HG03575 (cell line): Measurements from ENCODE around the gene ADD1.

Experiments
- ATAC-seq: cut with Tn5 transposase; IDR thresholded peaks from one replicate; pipeline ENCODE4 v1.9.1; 2021; ENCODE audit not compliant: unreplicated experiment, insufficient number of reproducible peaks, low FRiP score; ENCODE audit errors: extremely low read depth

The ADD1 gene

DNA sequence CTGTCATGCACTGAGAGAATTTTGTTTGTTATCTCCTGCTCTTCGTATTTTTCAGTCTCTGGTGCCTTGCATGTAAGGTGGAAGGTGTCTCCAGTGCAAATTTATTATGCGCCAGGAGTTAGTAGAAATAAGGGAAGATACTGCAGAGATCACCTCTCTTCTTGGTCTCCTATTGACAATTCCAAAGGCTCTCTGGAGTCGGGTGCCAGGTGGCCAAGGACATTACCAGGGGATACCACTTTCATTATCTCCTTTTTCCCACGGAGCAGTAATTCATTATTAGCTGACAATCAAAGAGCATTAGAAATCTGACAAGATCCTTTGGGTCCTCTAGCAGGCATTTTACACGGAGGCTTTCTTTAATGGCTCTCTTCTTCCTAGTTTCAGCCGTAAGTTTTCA lies 26.0 kb downstream of the ADD1 start:
- ATAC-seq, result no peak

DNA sequence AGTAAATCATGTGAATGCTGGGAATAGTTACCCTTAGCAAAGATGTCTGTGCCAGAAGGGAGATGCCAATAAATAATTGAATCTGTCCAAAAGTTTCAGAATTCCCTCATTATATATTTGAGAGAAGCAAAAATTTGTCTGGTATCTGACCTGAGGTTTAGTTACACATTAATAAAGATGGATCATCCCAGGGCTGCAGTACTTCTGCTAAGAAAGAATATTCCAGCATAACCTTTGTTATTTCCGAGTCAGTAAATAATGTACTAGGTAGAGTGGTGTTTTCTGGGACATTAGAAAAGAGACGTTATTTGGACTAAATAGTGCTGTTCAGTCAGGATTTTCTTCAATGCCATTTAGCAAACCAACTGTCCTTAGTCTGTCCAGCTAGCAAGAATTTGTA lies 26.4 kb downstream of the ADD1 start:
- no peak for ATAC-seq

DNA sequence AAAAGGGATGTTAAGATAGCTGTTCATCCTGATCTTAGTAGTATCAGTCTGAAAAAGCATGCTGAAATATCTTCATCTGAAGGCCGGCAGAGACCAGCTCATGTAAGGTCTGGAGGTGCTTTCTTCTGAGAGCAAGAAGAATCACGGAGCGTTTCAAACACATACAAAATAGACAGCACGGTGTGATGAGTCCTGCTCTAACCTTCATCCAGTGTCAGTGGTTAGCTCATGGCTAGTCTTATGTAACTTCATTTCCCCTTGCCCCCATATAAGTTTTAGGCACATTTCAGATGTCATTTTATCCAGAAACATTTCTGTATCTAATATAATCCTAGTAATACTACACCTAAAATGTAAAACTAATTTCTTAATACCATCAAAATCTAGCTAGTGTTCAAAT lies 27.8 kb downstream of the ADD1 start:
- ATAC-seq, result no peak

DNA sequence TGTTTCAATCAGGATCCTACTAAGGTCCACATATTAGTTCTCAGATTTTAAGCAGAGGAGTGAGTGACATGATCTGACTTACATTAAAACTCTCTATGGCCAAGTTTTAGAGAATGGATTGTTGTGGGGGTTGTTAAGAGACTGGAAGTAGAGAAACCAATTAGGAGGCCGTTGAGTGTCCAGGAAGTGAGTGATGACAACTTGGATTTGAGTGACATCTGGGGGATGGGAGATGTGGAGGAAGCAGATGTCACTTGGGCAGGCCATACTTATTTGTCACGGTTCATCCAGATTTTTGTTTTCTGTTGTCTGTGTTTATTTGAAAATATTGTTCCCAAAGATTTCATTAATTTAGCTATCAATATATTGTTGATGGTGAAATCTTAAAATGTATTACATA lies 28.3 kb downstream of the ADD1 start:
- no peak for ATAC-seq

DNA sequence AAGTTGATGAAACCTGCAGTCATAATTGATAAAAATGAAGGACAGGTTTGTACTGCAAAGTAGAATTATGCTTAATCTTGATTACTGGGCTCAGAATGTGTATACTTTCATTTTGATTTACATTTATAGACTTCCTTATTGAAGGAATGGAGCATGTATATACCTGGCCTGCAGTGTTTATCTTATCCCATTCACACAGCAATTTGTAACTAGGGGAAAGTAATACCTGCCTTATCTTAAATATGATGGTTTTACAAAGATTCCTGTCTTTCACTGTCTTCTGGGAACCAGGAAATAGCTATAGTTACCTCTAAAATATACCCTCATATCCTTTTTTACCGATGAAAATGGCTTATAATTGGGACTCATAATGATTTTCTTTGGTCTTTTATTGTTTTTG lies 29.7 kb downstream of the ADD1 start:
- ATAC-seq, result no peak

DNA sequence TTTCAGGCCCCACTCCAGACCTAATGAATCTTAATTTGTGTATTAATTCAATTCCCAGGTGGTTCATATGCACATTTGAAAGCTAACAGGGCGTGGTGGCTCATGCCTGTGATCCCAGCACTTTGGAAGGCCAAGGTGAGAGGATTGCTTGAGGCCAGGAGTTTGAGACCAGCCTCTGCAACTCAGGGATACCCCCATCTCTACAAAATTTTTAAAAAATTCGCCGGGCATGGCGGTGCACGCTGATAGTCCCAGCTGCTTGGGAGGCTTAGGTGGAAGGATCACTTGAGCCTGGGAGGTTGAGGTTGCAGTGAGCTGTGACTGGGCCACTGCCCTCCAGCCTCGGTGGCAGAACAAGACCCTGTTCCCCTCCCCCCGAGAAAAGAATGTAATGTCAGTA lies 31.2 kb downstream of the ADD1 start:
- ATAC-seq, result no peak

DNA sequence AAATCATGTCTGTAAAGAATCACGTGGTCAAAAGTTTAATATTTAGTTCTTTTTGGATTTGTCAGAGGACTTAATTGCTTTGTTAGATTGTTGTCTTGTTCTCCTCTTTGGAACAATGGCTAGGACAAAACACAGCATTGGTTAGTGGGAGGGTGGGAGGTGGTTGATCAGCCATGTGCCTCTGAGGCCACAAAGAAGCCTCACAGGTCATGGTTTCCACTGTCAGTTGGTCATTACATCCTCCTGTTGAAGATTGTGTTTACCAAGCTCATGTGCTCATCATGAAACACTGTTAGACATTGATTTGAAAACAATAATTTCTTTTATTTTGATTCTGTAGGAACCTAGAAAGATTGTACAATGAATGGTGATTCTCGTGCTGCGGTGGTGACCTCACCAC lies 31.9 kb downstream of the ADD1 start:
- ATAC-seq, result no peak

DNA sequence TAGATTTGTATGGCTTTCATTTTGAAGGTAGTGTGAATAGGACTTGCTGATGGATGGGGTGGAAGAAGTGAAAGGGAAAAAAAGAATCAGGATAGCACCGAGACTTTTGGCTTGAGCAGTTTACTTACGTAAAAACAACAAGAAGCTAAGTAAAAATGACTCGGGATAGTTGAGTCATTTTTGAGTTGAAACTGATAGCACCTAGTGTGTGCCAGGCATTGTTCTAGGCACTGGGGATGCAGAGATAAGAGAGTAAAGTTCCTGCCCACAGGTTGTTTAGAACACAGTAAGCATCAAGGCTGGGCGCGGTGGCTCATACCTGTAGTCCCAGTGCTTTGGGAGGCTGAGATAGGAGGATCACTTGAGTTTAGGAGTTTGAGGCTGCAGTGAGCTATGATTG lies 34.7 kb downstream of the ADD1 start:
- no peak for ATAC-seq

DNA sequence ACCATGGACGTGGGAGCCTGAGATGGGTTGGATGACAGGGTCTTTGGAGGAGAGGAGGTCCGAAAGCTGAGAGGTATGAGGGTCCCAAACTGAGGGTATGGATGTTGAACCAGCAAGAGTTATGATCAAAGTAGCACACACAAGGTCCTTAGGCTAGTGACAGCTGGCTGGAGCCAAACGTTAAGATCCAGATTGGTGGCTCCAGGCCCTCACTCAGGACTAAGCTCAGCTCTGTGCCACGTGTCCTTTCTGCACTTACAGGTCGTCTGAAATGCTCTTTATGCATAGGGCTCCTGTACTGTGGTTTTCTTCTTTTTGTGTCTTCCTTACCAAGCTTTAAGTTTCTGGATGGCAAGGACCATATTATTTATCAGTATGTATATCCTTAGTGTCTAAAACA lies 35.4 kb downstream of the ADD1 start:
- ATAC-seq, result no peak

DNA sequence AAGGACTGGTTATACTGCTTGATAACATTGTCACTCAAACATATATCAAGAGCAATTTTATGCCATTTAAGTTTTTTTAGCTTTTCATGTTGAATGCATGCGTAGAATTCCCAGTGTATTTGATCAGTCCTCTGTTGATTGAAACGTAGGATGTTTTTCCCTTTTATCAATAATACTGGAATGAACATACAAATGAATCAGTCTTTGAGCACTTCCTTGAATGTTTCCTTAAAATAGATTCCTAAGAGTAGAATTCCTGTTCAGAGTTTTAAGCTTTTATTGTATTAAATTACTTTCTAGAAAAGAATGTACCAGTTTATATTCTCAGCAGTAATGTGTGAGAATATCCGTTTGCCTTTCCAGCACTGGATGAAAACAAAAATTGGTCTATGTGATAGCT lies 37.8 kb downstream of the ADD1 start:
- no peak for ATAC-seq

DNA sequence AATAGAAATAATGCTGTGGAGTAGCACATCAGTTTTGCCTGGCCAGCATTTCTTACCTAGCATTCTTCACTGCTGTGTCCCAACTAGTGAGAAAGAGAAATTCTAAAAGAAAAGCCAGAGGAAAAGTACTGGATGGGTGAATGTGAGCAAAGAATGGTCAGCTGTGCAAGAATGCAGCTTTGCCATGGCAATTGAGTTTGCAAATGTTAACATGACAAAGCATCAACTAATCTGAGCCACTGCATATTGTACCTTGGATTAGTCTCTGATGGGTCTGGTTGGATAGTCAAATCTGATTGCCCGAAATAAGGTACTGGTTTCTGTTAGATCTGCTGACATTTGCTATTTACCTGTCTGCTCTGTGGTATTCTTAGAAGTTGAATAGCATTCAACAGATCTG lies 38.7 kb downstream of the ADD1 start:
- no peak for ATAC-seq

DNA sequence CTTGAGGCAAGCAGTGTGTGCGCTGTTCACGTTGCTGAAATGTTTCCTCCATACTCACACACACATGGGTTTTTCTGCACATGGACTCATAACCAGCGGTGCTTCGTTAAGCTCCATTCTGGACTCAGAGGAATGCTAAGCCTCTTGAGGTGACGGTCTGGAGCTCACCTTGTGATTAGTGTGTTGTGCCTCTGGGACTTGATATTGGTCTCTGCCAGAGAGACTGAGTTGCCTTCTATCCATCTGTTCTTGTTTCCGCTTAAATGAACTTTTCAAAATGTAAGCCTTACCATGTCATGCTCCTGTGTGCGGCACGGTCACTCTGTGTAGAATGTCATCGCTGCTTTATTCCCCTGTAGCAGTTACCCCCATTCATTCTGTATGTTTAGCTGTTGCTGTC lies 42.5 kb downstream of the ADD1 start:
- no peak for ATAC-seq

DNA sequence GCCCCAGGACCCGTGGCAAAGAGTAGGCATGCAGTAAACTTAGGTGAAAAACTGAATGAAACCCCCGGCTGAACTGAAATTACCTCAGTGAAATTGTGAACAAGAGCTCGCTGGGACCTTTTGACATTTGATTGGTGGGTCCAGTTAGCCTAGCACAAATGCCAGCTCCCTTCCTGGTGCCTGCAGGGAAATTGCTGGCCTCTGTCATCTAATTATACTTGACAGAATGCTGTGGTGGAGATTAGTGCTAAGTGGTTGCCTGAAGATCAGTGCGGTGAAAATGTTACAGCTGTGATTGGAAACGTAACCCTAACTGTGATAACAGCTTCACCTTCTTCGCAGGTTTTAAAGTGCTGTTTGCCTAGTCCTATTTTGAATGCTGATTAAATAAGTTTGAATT lies 43.0 kb downstream of the ADD1 start:
- no peak for ATAC-seq

DNA sequence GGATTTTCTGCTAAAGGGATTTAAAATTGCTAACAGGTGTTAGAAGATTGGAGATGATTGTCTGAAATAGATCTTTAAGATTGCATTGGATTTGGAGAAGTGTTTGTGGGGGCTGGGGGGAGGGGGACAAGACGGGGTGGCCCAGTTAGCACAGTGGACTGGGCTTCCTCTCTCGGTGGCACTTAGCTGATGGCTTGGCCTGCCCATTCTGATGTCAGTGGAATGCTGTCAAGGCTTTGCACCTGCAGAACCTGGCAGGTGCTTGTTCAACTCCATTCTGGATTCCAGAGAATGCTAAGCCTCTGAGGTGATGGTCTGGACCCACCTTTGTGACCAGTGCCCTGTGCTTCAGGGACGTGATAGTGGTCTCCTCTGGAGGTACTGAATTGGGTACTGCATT lies 43.7 kb downstream of the ADD1 start:
- ATAC-seq, result no peak

DNA sequence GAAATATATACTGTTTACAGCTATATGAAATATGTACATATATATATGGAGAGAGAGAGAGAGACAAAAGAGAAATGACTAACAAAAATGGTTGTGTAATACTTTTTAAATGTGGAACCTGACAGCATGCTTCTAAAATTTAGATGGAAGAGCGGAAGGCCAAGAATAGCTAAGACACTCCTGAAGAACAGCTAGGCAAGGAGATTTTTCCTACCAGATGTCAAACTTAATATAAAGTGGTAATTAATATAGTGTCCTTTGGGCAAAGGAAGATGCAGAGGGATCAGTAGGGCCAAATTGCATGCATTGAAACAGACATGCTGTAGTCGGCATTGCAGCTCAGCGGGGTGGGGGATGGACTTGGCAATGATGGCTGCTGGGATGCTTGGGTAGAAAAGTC lies 45.2 kb downstream of the ADD1 start:
- ATAC-seq, result no peak

DNA sequence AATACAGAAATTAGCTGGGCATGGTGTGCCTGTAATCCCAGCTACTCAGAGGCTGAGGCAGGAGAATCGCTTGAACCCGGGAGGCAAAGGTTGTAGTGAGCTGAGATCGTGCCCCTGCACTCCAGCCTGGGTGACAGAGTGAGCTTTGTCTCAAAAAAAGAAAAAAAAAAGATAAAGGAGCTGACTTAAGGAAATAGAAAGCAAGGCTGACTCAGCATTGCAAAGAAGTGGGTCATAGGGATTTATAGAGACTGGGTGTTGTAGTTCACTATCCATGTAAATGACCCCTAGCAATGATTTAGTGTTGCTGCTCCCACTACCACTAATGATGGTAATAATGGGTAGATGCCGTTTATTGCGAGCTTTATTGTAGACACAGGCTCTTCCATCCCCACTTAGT lies 47.6 kb downstream of the ADD1 start:
- no peak for ATAC-seq

DNA sequence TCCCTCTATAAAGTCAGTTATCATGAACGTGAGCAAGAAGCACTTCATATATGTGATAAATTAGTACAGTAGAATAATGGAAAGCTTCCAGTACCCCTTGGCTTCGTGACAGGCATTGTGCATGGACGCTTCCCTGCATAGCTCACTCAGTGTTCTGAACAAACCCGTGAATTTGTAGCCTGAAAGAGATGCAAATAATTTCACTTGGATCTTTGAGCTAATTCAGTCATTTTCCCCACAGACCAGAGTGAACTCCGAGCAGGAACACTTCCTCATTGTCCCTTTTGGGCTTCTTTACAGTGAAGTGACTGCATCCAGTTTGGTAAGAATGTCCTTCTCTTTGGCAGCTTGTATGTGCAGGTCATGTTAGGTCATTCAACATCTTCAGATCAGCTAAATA lies 50.1 kb downstream of the ADD1 start:
- ATAC-seq, result no peak

DNA sequence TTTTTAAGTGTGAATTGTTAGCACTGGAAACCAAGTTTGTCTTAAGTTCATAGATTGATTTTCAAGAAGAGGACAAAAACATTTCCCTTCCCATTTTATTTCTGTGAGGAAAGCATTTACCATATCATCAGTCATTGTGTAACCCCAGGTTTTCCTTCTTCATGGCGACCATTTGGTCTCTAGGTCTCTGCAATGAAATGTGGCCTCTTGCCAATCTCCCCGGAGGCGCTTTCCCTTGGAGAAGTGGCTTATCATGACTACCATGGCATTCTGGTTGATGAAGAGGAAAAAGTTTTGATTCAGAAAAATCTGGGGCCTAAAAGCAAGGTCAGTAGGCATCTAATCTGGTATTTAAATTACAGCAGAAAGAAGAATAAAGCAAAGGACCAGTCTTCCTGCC lies 54.4 kb downstream of the ADD1 start:
- no peak for ATAC-seq

DNA sequence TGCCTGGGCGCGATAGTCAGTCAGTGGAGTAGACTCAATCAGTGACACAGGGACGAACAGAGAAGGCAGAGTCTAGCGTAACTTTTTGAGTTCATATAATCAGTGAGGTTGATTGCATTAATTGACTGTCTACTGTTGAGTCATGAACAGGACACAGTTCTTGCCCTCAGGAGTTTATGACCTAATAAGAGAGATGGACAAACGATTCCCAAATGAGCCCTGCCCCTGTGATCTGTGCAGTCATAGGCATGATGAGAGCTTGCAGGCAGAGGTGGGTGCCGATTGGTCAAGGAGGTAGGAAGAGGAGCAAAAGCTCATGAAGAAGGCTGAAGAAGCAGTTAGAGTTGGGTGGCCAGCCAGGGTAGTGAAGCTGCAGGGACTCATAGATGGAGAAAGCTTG lies 57.1 kb downstream of the ADD1 start:
- ATAC-seq, result no peak

DNA sequence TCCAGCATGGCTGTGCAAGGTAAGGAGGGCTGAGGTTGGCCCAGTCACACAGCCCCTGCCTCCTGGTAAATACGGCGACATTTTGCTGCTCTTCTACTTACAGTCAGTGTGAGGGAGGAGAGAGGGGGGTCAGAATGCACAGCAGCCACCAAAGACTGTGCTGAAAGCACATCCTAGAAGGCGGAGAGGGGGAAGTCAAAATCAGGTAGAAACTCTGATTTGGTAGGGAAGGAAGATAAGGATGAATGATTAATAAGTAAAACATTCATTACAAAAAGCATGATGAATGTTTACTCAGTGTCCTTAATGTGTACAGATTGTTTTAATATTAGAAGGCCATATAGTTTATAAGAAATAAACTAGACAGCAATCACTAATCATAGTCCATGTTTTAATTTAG lies 57.5 kb downstream of the ADD1 start:
- ATAC-seq, result no peak

DNA sequence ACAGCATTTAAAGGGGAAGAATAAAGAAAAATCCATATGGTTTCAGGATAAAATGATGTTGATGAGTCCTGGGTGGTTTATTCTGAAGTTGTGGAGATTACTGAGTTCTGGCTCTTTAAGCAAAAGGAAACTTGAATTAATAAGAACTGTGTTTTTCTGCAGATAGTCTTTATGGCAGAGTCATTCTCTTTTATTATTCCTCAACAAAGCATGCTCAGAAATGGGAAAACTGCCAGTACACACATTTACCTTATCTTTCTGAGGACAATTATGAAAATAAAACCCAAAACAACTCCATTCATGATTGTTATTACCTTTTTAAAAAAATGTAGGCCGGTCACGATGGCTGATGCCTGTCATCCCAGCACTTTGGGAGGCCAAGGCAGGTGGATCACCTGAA lies 58.5 kb downstream of the ADD1 start:
- no peak for ATAC-seq

DNA sequence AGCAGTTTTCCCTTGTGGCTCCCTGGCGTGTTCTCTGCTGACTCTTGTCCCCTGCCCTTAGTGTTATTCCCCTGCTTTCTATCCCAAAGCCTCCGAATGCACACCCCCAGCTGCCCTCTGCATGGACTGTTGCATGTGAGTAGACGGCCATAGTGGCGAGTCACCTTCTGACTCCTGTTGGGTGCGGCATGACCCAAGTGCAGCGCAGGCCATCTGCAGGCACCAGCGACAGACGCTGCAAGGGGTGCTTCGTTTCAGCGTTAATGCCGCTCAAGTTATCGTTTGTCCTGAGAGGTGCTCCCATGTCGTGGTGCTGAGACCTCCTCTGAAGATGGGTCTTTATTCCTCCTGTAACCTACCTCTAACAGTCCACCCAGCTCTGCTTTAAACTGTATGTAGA lies 61.9 kb downstream of the ADD1 start:
- ATAC-seq, result no peak
